Testis (tissue), 2 donors: ENCODE data around the gene SLC2A14.

Source experiments
- POLR2A ChIP-seq: fragments of 450-650 bp; IDR thresholded peaks from one replicate; pipeline ENCODE4 v1.6.1; 2017; ENCODE audit warnings: antibody characterized with exemption, mild to moderate bottlenecking, moderate library complexity
- TF ChIP-seq, protein P1 (sequence below), 3 experiments: fragments of 450-650 bp in 2 of 3; fragments of 200-600 bp in 1 of 3; sonication (generic) in 1 of 3; IDR thresholded peaks; one replicate each; pipeline ENCODE4 v1.5.1; 2016 to 2019; ENCODE audit warnings: antibody characterized with exemption in 3 of 3, mild to moderate bottlenecking in 2 of 3, moderate library complexity in 1 of 3

GRCh38 chr12:7884689-7885088 is 12.0 kb upstream of the SLC2A14 start:
- TF ChIP-seq, protein P1, sequence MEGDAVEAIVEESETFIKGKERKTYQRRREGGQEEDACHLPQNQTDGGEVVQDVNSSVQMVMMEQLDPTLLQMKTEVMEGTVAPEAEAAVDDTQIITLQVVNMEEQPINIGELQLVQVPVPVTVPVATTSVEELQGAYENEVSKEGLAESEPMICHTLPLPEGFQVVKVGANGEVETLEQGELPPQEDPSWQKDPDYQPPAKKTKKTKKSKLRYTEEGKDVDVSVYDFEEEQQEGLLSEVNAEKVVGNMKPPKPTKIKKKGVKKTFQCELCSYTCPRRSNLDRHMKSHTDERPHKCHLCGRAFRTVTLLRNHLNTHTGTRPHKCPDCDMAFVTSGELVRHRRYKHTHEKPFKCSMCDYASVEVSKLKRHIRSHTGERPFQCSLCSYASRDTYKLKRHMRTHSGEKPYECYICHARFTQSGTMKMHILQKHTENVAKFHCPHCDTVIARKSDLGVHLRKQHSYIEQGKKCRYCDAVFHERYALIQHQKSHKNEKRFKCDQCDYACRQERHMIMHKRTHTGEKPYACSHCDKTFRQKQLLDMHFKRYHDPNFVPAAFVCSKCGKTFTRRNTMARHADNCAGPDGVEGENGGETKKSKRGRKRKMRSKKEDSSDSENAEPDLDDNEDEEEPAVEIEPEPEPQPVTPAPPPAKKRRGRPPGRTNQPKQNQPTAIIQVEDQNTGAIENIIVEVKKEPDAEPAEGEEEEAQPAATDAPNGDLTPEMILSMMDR (IDR thresholded peaks at IDR 0.05) = no peak
- no peak for TF ChIP-seq POLR2A
